Parietal lobe (tissue), 1 donor: Measurements from ENCODE around the gene NRAP. TPM values are rescaled to one million over a fixed set of nuclear protein-coding genes. Genes with fewer than 3 reads are reported as not detected.

Experiments
- total RNA-seq: library from RNA; depleted of rRNA; stranded (reverse); fragments of >200 nt; gene quantifications from one replicate; pipeline ENCODE4 v1.2.3, GENCODE V29; 2014

The NRAP gene, protein sequence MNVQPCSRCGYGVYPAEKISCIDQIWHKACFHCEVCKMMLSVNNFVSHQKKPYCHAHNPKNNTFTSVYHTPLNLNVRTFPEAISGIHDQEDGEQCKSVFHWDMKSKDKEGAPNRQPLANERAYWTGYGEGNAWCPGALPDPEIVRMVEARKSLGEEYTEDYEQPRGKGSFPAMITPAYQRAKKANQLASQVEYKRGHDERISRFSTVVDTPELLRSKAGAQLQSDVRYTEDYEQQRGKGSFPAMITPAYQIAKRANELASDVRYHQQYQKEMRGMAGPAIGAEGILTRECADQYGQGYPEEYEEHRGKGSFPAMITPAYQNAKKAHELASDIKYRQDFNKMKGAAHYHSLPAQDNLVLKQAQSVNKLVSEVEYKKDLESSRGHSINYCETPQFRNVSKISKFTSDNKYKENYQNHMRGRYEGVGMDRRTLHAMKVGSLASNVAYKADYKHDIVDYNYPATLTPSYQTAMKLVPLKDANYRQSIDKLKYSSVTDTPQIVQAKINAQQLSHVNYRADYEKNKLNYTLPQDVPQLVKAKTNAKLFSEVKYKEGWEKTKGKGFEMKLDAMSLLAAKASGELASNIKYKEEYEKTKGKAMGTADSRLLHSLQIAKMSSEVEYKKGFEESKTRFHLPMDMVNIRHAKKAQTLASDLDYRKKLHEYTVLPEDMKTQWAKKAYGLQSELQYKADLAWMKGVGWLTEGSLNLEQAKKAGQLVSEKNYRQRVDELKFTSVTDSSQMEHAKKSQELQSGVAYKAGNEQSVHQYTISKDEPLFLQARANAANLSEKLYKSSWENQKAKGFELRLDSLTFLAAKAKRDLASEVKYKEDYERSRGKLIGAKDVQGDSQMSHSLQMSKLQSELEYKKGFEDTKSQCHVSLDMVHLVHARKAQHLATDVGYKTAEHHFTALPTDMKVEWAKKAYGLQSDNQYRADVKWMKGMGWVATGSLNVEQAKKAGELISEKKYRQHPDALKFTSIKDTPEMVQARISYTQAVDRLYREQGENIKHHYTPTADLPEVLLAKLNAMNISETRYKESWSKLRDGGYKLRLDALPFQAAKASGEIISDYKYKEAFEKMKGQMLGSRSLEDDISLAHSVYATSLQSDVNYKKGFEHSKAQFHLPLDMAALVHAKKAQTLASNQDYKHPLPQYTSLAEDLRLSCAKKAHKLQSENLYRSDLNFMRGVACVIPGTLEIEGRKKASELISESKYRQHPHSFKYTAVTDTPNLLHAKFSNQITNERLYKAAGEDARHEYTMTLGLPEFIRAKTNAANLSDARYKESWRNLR (N-terminal part only)
- total RNA-seq = not detected

DNA sequence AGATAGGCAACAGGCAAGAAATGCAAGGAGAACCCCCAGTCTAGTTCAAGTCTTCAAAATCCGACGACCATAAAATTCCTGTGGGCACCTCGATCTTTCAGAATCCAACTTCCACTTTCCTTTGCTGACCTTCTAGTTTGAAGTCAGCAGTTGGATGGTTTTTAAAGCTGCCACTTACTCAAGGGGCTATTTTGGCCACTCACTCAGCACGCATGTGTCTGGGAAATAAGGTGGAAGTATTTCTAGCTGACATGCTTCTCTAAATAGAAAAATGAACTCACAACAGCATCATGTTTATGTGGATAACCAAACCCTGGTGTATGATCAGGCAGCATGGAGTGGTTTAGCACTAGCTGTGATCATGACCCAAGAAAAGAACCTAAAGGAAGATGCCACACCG, at the start of gene NRAP:
TSS of gene NRAP (minus strand) at position 134 of the 400 bp plus-strand sequence. CDS start 159 bp downstream, outside the sequence.

DNA sequence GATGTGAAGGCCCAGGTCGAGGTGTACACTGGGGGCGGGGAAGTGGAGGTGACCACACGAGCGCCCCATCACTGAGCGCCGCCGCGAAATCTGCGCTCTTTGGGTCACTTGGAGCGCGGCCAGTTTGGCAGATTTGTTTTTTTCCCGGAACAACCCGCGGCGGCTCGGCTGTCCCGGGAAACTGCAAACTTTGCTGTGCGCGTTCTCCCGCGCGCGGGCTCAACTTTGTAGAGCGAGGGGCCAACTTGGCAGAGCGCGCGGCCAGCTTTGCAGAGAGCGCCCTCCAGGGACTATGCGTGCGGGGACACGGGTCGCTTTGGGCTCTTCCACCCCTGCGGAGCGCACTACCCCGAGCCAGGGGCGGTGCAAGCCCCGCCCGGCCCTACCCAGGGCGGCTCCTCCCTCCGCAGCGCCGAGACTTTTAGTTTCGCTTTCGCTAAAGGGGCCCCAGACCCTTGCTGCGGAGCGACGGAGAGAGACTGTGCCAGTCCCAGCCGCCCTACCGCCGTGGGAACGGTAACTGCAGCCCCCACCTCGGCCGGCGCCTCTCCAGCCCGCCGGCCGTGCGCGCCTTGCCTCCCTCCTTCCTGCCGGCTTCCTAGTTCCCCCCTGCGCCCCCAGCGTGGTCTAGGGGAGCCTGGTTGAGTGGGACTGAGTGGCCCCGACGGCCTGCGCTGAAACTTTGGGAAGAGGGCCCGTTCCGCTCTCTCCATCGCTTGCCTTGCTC, 15.8 kb upstream of the NRAP start, which contains the start of gene CASP7:
TSS of gene CASP7 (plus strand) at position 450 of the 727 bp plus-strand sequence. CDS start 17,582 bp downstream, outside the sequence.

DNA sequence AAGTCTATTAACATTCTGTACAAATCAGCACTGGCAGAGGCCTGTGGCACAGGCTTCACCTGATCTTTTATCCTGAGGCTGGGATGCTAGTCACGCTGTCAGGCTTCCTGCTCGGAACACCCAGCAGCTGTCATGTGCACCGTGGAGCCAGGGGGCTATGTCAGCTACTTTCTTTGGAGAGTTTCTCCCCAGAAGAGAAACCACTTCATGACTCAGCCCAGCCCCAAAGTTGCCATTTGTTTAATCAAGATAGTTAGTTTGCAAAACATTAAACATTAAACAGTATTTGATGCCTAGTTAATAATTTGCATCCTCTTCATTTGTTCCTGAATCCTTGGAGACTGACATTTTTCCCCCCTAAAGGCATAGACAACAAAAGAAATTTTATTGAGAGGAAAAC, 111.1 kb downstream of the NRAP start, which contains the start of gene HABP2:
TSS of gene HABP2 (plus strand) at position 353 of the 400 bp plus-strand sequence. CDS start 69 bp downstream, outside the sequence.

Other genes with a start within 250 kb of the NRAP start
- gene HABP2, start 111.0 kb downstream of the NRAP start, total RNA-seq = not detected
- 2.5 TPM for gene CASP7, start 15.9 kb upstream of the NRAP start, total RNA-seq
- not detected for gene PLEKHS1, start 87.6 kb upstream of the NRAP start, total RNA-seq
- 15.3 TPM for gene DCLRE1A, start 190.0 kb upstream of the NRAP start, total RNA-seq
- 47.3 TPM for gene NHLRC2, start 190.6 kb upstream of the NRAP start, total RNA-seq